BJ (cell line): ENCODE results near the gene MAP2K1. TPM values are rescaled to one million over a fixed set of nuclear protein-coding genes. Genes with fewer than 3 reads are reported as not detected.

Source experiments
- CTCF ChIA-PET: fragments of 350-600 bp; formaldehyde crosslinking; extraction: SDS; loops from one replicate; lab custom pipeline; 2021; ENCODE audit warnings: antibody characterized with exemption, inconsistent platforms; lab: Yijun Ruan, JAX
- POLR2A ChIA-PET: fragments of 300-600 bp; sonication (Branson Sonifier 250); formaldehyde crosslinking; extraction: SDS; loops from one replicate; lab custom pipeline; 2021; ENCODE audit warnings: antibody characterized with exemption; lab: Charles Lee
- DNase-seq: peaks from one replicate; pipeline ENCODE4 v3.0.0-alpha.2; 2011; ENCODE audit warnings: low read depth
- H3K27me3 ChIP-seq: 2 replicates; pipeline ENCODE4 v1.6.0; 2011; ENCODE audit warnings: low read length; ENCODE audit not compliant: control insufficient read depth, insufficient read depth
- H3K36me3 ChIP-seq: 2 replicates; pipeline ENCODE4 v1.5.1; 2011; ENCODE audit warnings: low read length; ENCODE audit not compliant: control insufficient read depth, insufficient read depth
- H3K4me3 ChIP-seq: 2 replicates; pipeline ENCODE4 v1.5.1; 2011; ENCODE audit warnings: low read depth, mild to moderate bottlenecking, control low read depth, low read length
- polyA plus RNA-seq: library from polyadenylated mRNA; depleted of rRNA; stranded (reverse); fragments of >200 nt; gene quantifications from 2 replicates; pipeline ENCODE4 v1.2.3, GENCODE V29; 2011
- TF ChIP-seq, protein P1 (sequence below): IDR thresholded peaks from 2 replicates; pipeline ENCODE4 v1.5.1; 2011; ENCODE audit warnings: low read depth, mild to moderate bottlenecking, control low read depth, inconsistent platforms, low read length, moderate library complexity; ENCODE audit not compliant: insufficient read depth

Gene MAP2K1
- polyA plus RNA-seq, 1 experiment: 19.0 TPM

DNA sequence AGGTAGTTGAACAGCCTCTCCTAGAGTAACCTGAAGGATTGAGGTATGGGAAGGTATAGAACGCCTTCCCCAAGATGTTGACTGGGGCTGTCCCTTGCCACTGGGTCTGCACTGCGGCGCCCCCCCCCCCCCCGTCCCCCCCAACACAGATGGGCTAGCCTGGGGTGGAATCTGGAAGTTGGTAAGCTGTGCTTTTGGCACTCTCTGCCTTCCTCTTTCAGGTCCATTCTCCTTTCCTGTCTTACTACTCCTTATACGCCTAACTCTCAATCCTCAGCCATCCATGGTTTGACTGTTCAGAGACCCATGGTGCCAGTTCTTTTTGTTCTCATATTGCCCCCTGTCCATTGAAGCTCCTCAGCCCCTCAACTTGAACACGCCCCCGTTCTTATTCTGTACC is 42.8 kb downstream of the MAP2K1 start:
- CTCF ChIA-PET: no interaction called here
- DNase-seq: no peak
- H3K4me3 ChIP-seq: no peak overlapping the region
- no peaks in the 10 kb centered on the region for H3K27me3 ChIP-seq
- no peaks in the 10 kb centered on the region for H3K36me3 ChIP-seq
- POLR2A ChIA-PET: no interaction called here
- TF ChIP-seq, protein P1, sequence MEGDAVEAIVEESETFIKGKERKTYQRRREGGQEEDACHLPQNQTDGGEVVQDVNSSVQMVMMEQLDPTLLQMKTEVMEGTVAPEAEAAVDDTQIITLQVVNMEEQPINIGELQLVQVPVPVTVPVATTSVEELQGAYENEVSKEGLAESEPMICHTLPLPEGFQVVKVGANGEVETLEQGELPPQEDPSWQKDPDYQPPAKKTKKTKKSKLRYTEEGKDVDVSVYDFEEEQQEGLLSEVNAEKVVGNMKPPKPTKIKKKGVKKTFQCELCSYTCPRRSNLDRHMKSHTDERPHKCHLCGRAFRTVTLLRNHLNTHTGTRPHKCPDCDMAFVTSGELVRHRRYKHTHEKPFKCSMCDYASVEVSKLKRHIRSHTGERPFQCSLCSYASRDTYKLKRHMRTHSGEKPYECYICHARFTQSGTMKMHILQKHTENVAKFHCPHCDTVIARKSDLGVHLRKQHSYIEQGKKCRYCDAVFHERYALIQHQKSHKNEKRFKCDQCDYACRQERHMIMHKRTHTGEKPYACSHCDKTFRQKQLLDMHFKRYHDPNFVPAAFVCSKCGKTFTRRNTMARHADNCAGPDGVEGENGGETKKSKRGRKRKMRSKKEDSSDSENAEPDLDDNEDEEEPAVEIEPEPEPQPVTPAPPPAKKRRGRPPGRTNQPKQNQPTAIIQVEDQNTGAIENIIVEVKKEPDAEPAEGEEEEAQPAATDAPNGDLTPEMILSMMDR: no peak

DNA sequence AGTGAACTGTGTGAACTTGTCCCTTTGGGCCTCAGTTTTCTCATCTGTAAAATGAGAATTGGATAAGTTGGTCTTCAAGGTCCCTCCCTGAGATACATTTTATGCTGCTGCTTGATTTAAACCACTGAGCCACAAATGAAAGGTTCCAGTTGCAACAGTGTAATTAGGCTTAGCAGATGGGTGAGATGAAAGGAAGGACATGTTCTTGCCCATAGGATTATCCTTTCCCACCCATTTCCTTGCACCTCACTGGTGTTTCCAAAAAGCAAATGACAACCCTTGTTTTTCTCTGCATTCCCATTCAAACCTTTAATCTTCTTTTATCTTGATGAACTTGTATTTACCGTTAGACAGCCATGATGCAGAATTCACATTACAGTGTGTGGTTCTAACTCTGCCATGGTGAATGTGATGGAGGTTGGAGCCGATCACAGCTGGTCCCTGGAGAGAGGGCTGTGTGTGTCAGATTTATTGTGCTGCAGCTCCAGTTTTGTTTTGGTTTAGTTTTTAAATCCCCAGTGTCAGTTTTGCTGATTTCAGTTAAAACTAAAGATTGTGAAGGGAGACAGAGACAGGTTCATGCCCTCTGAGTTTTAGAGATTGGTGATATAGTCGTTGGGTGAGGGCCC is 44.0 kb downstream of the MAP2K1 start:
- TF ChIP-seq, protein P1: no peak
- Histone ChIP-seq H3K4me3 (no peak overlapping the region), H3K27me3 (no peaks in the 10 kb centered on the region), H3K36me3 (peaks cover under 1% of the 10 kb centered on the region; the same call in 1 of the 2 replicates)
- CTCF ChIA-PET: no interaction called here
- POLR2A ChIA-PET: no interaction called here
- DNase-seq: no peak

DNA sequence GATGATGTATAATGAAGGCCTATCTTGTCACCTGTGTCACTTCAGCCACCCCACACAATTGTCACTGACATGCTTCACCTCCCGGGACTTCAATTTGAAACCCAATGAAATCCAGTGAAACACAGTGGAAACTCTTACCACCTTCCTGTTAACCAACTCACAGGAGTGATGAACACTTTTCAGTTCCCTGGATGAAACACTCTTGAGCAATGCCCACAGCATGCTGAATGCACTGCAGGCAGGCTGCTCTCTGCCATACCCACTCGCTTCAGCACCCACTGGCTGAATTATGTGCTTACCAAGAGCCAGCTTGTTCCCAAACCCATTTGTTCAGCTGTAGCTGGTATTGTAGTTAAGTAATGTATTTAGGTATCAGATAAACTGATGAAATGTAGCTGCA is 47.0 kb downstream of the MAP2K1 start:
- POLR2A ChIA-PET: no interaction called here
- Histone ChIP-seq H3K27me3 (no peaks in the 10 kb centered on the region), H3K4me3 (no peak overlapping the region), H3K36me3 (peaks cover 6% of the 10 kb centered on the region)
- CTCF ChIA-PET: interaction anchor here (1.2 kb wide), 1 partner anchor 20 kb away, joined by 4 read pairs; no protein-coding TSS in a partner anchor
- TF ChIP-seq, protein P1: no peak
- DNase-seq: no peak

DNA sequence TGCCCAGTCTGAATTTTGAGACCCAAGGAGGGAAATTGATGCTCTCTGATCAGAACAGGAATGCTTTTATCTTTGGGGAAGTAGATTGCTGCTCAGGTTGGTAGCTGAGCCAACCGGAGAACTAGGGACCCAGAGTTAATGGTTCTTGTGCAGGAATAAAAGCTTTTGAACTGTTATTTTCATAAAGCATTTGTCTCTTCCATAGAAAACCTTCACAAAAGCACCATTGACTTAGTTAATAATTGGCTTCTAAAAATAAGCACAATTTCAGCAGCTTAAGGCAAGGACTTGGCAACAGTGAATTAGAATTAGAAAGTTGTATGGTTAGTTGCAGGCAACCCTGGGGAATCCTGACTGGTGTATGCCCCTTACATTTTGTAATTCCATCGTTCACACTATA is 53.8 kb downstream of the MAP2K1 start:
- CTCF ChIA-PET: no interaction called here
- TF ChIP-seq, protein P1: no peak
- Histone ChIP-seq H3K27me3 (no peaks in the 10 kb centered on the region), H3K36me3 (peaks cover 10% of the 10 kb centered on the region), H3K4me3 (no peak overlapping the region)
- no peak for DNase-seq
- POLR2A ChIA-PET: interaction anchor here (0.7 kb wide), 1 partner anchor 13 kb away, joined by 3 read pairs; no protein-coding TSS in a partner anchor

DNA sequence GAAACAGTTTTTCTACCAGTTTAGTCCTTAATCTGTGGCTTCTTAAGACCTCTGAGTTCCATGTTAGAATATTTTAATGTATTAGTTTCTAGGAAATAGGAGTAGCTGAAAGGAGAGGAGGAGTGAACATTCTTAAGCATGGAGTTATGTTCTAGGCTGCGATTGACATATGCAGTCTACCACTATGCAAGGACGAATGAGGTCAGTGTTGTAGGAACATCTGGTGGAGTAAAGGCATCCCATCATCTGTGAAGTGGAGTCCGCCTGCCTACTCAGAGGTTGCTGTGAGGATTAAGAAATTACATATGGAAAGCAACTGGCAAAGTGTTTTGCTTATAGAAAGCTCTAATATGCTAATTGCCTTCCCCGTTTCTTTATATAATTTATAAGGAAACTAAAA is 65.7 kb downstream of the MAP2K1 start:
- H3K36me3 ChIP-seq: peaks cover 1% of the 10 kb centered on the region; the same call in 1 of the 2 replicates
- TF ChIP-seq, protein P1: no peak
- ChIA-PET POLR2A (no interaction called here), CTCF (no interaction called here)
- H3K27me3 ChIP-seq: no peaks in the 10 kb centered on the region
- H3K4me3 ChIP-seq: no peak overlapping the region
- DNase-seq: no peak
